GM21526 (cell line): ENCODE measurements around the gene PSMB10.

Experiments used
- ATAC-seq: cut with Tn5 transposase; IDR thresholded peaks from one replicate; pipeline ENCODE4 v1.9.1; 2021; ENCODE audit warnings: moderate library complexity; ENCODE audit not compliant: unreplicated experiment, low FRiP score

PSMB10 gene

DNA sequence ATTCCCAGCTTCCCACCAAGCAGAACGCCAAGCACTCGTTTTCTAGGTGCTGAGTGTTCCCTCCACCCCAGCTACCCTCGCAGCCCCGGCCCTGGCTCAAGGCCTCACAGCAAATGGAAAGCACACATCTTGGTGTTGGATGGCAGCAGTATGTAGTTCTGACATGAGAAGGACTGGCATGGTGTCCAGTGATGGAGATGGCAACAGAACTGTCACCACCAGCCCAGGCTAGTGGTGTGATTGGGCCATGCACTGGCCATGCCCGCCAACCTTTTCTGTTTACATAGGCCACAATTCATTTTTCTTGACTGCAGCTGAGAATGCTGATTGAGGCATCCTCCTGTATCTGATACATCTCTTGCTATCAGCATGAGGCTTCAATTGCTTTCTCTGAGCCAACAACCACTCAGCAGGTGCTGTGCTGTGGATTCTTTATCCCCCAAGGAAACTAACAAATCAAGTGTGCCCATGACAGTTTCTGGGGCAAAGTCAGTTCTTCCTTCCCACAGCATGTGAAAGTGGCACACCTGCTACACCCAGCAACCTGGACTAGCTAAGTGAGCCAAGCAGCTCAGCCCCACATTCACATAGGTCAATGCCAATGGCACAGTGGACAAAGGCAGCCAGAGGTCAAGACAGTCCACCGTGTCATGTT, 28.0 kb upstream of the PSMB10 start:
- ATAC-seq = no peak

GRCh38 chr16:67963662-67964321, 27.1 kb upstream of the PSMB10 start:
- no peak for ATAC-seq

- no peak for ATAC-seq
Measured at GRCh38 chr16:67963292-67963661, 26.6 kb upstream of the PSMB10 start.

GRCh38 chr16:67962135-67962534, 25.5 kb upstream of the PSMB10 start:
- ATAC-seq = no peak

- no peak for ATAC-seq
Measured at GRCh38 chr16:67961551-67961957, 24.9 kb upstream of the PSMB10 start.

GRCh38 chr16:67959536-67960329, 23.1 kb upstream of the PSMB10 start:
- ATAC-seq = no peak

DNA sequence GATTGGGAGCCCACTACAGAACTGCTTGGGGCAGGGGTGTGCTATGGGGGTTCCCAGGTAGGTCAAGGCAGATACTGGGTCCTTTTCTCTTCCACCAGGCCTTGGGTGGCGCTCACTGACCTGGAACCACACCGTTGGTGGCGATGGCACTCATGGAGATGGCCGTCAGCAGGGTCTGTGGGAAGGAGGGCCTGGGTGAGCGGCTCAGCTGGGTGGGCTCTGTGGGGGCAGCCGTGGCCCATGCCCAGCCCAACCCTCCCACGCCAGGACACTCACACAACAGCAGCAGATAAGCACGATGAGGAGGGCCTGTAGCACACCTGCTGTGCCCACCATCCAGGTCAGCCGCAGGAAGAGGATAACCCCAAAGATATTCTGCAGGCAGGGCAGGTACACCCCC, 21.0 kb upstream of the PSMB10 start:
- ATAC-seq = no peak

DNA sequence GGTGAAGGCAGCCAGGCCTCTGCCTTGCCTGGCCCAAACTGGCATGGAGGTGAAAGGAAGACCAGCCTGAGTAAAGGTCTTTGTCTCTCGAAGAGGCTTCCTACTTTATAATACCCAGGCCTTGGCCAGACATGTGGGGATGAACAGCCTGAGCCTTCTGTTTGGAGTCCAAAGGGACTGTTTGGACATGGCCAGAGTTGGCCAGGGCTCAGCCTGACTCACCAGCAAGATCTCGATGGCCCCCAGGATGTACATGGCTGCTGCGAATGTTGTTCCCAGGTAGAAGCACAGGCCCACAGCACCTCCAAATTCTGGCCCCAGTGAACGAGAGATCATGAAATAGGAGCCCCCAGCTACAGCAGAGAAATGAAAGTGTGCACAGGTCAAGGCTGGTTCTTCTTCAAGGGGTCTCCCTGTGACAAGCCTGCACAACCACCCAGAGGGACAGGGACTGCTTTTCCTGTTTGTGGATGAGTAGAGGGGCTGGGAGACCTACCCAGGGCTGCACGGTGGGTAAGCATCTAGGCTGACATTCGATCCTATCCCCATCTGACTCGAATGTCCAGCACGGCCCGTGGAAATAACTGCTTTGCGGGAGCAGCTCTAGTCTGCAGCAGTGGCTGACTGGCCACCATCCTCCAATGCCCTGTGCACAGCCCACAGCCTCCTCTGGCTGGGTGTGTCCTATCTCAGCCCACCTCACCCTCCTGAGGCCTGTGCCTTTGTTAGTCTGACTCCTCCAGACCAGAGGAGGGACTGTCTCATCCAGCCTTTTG, 18.0 kb upstream of the PSMB10 start:
- no peak for ATAC-seq

DNA sequence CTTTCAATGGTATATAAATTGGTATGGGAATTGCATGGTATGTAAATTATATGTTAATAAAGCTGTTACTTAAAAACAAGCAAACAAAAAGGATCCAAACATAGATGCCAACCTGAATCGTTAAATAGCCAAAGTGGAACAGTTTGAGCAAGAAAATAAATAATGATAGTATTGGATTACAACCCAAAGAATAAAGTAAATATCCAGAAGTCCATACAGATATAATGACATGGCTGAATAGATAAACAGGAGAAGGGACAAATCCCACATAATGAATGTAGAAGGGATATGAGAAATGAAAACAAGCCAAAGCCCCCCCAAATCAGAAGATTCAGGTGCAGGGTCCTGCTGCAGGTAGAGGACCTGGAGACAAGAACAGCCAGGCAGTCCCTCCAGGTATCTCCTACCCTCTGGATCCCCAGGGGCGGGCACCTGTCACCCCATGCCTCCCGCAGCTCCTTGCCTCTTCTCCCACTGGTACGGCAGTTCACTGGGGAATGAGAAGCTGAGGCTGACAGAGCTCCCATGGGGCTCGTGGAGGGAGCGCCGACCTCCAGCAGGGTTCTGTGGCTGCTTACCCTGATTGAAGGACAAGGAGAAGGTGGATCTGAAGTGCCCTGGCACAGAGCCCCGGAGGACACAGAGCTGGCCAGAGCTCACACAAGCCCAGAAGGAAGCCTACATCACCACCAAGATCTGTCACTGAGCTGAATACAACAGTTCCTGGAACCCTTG, 17.2 kb upstream of the PSMB10 start:
- no peak for ATAC-seq

DNA sequence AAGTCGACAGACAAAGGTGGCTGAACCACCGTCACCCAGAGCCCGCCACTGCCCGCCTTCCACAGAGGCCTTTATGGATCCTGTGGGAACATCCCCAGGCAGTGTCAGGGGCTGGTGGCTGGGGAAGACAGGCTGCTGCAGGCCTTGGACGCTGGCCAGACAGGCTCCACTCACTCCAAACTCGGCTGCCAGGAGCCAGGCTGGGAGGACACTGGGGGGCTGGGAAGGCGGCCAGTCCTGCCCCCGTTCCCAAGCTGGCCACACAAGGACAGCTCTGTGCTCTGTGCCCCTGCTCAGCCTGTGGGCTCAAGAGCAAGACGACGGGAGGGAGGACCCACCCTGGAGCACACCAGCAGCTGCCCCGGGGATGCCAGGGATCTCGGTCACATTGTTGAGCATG, 14.8 kb upstream of the PSMB10 start:
- no peak for ATAC-seq

DNA sequence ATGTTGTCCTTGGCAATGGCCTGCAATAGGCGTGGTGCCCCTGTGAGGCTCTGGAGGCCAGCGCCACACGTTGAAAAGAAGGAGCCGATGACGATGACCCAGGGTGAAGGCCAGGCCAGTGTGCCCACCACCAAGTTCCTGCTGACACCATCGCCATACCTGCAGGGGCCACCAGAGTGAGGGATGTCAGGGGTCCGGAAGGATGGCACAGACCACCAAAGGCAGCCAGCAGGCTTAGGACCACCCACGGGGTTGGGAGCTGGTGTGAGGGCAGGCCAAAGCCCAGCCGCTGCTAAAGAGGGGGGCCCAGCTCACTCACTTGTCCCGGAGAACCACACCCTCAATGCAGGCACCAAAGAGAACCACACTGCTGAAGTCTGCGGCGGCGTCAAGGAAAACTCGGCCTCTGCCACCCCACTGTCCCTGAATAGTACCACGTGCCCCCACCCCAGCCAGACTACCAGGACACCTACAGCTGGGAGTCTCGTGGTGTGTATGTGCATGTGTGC, 13.7 kb upstream of the PSMB10 start:
- ATAC-seq = no peak

DNA sequence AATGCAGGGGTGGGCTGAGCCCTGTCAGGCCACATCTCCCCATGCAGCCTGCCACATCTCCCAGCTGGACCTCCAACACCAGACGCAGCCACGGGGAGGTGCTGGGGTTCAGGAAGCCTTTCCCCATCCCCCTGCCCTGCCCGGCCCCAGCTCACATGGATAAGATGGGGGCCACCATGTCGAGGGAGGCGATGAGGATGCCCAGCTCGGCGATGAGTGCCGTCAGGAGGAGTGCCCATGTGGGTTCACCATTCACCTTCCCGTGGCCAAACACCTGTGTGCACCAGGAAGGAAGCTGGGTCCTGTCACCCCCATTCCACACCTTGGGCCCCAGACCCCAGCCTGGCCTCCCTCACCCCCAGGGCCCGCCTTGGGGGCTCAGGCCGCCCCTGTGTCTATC, 13.0 kb upstream of the PSMB10 start:
- no peak for ATAC-seq

- no peak for ATAC-seq
Measured at GRCh38 chr16:67948015-67948414, 11.4 kb upstream of the PSMB10 start.

GRCh38 chr16:67946966-67947558, 10.4 kb upstream of the PSMB10 start:
- no peak for ATAC-seq

GRCh38 chr16:67946128-67946569, 9.5 kb upstream of the PSMB10 start:
- no peak for ATAC-seq

DNA sequence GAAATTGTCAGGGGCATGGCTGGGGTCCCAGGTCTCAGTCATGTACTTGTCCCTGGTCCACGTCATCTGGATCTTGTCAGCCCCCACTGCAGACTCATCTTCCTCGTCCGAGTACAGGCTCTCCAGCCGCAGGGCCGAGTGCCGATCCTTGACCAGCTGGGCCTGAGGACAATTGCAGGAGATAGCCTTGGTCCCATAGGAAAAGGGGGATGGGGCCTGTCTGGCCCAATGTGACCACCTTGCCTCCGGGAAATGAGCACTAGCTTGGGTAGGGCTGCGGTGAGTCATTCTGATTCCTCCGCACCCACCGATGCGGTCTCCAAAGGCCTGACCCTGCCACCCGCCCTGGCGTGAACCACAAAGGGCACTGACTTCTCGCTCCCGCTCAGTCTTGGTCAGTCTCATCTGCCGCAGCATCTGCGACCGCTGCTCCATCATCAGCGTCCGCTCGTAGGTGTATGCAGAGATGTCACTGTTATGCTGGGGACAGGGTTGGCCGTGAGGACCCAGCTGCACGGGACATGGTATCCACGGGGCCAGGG, 8.8 kb upstream of the PSMB10 start:
- no peak for ATAC-seq

GRCh38 chr16:67944690-67945391, 8.2 kb upstream of the PSMB10 start:
- ATAC-seq = no peak

GRCh38 chr16:67943619-67944504, 7.2 kb upstream of the PSMB10 start, which contains the start of gene LCAT:
Gene LCAT (minus strand): TSS chr16:67944120. CDS start chr16:67944101, 19 bp downstream.
- no peak for ATAC-seq
